NB4 (cell line): ENCODE data around the gene MPC2.

Experiments
- MYC ChIP-seq: IDR thresholded peaks from 2 replicates; pipeline ENCODE4 v1.6.1; 2011; ENCODE audit warnings: low read depth, low read length
- POLR2A ChIP-seq: IDR thresholded peaks from 2 replicates; pipeline ENCODE4 v1.6.1; 2011; ENCODE audit warnings: mild to moderate bottlenecking; ENCODE audit not compliant: insufficient read length; ENCODE audit errors: extremely low read depth
- TF ChIP-seq, protein P1 (sequence below): IDR thresholded peaks from 2 replicates; pipeline ENCODE4 v1.6.1; 2011; ENCODE audit warnings: low read depth, low read length
- TF ChIP-seq, protein P2 (sequence below): IDR thresholded peaks from one replicate; pipeline ENCODE4 v1.5.1; 2012; ENCODE audit warnings: low read depth, low read length

- TF ChIP-seq POLR2A (no peak), MYC (no peak)
- TF ChIP-seq, protein P1, sequence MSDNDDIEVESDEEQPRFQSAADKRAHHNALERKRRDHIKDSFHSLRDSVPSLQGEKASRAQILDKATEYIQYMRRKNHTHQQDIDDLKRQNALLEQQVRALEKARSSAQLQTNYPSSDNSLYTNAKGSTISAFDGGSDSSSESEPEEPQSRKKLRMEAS: no peak
- TF ChIP-seq, protein P2, sequence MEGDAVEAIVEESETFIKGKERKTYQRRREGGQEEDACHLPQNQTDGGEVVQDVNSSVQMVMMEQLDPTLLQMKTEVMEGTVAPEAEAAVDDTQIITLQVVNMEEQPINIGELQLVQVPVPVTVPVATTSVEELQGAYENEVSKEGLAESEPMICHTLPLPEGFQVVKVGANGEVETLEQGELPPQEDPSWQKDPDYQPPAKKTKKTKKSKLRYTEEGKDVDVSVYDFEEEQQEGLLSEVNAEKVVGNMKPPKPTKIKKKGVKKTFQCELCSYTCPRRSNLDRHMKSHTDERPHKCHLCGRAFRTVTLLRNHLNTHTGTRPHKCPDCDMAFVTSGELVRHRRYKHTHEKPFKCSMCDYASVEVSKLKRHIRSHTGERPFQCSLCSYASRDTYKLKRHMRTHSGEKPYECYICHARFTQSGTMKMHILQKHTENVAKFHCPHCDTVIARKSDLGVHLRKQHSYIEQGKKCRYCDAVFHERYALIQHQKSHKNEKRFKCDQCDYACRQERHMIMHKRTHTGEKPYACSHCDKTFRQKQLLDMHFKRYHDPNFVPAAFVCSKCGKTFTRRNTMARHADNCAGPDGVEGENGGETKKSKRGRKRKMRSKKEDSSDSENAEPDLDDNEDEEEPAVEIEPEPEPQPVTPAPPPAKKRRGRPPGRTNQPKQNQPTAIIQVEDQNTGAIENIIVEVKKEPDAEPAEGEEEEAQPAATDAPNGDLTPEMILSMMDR: no peak
Observed at GRCh38 chr1:167949785-167950184, 12.9 kb upstream of the MPC2 start.
